NOMO-1 treated with dmso at 0.1 percent for 144 hours (cell line): ENCODE measurements around the gene FAT3.

ENCODE experiments used
- DNase-seq: peaks from one replicate; lab custom pipeline; 2025; ENCODE audit not compliant: unreplicated experiment; lab: John Stamatoyannopoulos, UW

The FAT3 gene

GRCh38 chr11:92224407-92225124, at the start of gene FAT3:
TSS of gene FAT3 (plus strand) at chr11:92224818. CDS start at chr11:92352113, 127,295 bp downstream.
- DNase-seq, result no peak

- DNase-seq, result no peak
Measured at GRCh38 chr11:92179017-92179670, 45.5 kb upstream of the FAT3 start.

- DNase-seq, result no peak
Measured at GRCh38 chr11:92180226-92180625, 44.4 kb upstream of the FAT3 start.

- DNase-seq, result no peak
Measured at GRCh38 chr11:92180664-92181251, 43.9 kb upstream of the FAT3 start.

- no peak for DNase-seq
Measured at GRCh38 chr11:92190535-92191206, 33.9 kb upstream of the FAT3 start.

GRCh38 chr11:92192141-92192540, 32.5 kb upstream of the FAT3 start:
- no peak for DNase-seq

GRCh38 chr11:92198268-92198667, 26.4 kb upstream of the FAT3 start:
- no peak for DNase-seq

GRCh38 chr11:92199991-92200390, 24.6 kb upstream of the FAT3 start:
- no peak for DNase-seq

- no peak for DNase-seq
Measured at GRCh38 chr11:92204731-92205130, 19.9 kb upstream of the FAT3 start.

- no peak for DNase-seq
Measured at GRCh38 chr11:92206441-92206840, 18.2 kb upstream of the FAT3 start.

- no peak for DNase-seq
Measured at GRCh38 chr11:92211576-92212167, 12.9 kb upstream of the FAT3 start.

GRCh38 chr11:92212530-92212929, 12.1 kb upstream of the FAT3 start:
- DNase-seq, result no peak

- DNase-seq, result no peak
Measured at GRCh38 chr11:92216789-92217188, 7.8 kb upstream of the FAT3 start.

GRCh38 chr11:92219476-92219875, 5.1 kb upstream of the FAT3 start:
- DNase-seq, result no peak

GRCh38 chr11:92222701-92223100, 1.9 kb upstream of the FAT3 start:
- DNase-seq, result no peak

GRCh38 chr11:92224054-92224406, 588 bp upstream of the FAT3 start:
- DNase-seq, result no peak

- DNase-seq, result no peak
Measured at GRCh38 chr11:92225125-92225567, 528 bp downstream of the FAT3 start.

GRCh38 chr11:92225568-92226330, 1.1 kb downstream of the FAT3 start:
- DNase-seq, result no peak

GRCh38 chr11:92226331-92227229, 2.0 kb downstream of the FAT3 start:
- no peak for DNase-seq
